Embryonic facial prominence (tissue), 1 donor: ENCODE measurements around the gene SLC8A1.

Experiments
- DNase-seq: peaks from one replicate; pipeline ENCODE4 v3.0.0-alpha.2; 2016; ENCODE audit errors: extremely low spot score

SLC8A1 gene

GRCh38 chr2:40230707-40231432 is 221.0 kb downstream of the SLC8A1 start:
- DNase-seq, result no peak

GRCh38 chr2:40230186-40230585 is 221.7 kb downstream of the SLC8A1 start:
- DNase-seq, result no peak

DNA sequence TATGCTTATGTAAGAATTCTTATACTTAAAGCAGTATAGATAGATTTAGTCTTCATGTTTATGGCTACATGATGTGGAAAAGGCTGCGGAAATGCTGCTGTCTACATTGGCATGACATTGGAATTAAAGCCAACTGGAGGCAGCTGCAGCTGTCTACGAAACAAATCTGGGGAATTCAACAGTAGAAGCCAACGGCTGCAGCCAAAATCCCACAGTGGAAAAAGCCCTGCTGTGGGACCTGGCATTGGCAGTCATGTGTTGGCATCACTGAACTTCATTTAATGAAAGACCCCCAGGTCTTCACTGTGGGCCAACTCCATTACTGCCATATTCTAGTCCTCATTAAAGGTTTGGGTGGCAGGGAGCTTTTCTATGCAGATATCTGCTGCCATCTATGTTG is 223.6 kb downstream of the SLC8A1 start:
- no peak for DNase-seq

DNA sequence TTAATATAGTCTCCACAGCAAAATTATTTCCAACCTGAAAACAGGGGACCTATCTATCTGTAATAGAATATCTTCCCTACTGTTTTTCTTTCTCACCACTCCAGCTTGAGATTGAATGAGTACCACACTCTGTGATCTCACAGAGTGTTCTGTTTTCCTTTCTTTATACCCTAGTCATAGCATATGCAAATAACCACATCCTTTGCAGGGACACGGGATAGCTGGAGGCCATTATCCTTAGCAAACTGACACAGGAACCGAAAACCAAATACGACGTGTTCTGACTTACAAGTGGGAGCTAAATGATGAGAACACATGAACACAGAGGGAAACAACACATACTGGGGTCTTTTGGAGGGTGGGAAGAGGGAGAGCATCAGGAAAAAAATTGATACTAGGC is 224.7 kb downstream of the SLC8A1 start:
- DNase-seq, result no peak

- DNase-seq, result no peak
Measured at GRCh38 chr2:40226637-40227036, 225.3 kb downstream of the SLC8A1 start.

- no peak for DNase-seq
Measured at GRCh38 chr2:40225670-40226210, 226.2 kb downstream of the SLC8A1 start.

GRCh38 chr2:40224318-40224717 is 227.6 kb downstream of the SLC8A1 start:
- DNase-seq, result no peak

DNA sequence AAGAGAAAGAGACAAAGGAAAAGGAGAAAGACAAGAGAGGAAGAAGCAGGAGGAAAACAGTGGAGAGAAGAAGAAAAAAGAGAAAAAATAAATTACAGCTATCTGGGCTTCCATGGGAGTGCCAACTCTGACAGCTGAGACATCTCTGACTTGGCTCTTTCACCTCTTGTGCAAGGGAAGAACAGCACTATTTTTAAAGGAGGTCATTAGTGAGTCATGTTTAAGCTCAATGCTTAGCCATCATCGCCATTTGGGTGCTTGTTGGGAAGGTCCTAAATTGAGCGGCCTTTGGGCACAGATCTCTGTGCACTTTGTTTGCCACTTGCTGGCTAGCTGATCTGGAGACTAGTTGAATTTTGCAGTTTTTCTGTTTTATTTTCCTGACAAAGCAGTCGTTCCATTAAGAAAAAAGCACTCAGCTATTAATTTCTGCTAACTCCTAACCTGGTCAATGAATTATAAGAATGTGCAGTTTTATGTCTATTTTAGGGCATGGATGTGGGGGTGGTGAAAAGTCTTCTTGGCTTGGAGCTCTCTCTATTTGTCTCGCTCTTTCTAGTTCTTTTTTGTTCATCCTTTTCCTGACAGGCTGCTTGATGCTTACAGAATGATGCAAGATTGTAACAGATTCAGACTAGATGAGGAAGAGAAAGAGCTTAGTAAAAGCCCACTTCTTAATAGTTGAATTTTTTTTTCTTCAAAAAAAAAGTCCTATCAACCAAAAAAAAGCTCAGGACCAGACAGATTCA is 231.5 kb downstream of the SLC8A1 start:
- no peak for DNase-seq

DNA sequence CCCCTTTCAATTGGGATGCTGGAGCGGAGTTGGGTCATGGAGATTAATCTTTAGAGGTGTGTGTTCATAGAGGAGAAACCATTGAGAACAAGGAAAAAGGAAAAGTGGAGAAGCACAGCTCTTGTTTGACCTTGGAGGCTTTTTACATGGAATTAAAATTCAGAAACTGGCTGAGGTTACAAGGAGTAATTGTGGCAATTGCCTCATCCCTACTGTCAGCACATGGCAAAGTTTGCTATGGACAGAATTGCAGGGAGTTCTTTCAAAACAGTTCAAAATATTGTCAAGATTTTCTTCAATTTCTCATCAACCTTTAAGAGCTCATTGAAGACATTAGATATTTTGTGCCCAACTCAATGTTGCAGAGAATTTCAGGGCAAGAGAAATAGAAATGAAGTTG is 232.7 kb downstream of the SLC8A1 start:
- DNase-seq, result no peak

GRCh38 chr2:40218679-40219078 is 233.2 kb downstream of the SLC8A1 start:
- no peak for DNase-seq

DNA sequence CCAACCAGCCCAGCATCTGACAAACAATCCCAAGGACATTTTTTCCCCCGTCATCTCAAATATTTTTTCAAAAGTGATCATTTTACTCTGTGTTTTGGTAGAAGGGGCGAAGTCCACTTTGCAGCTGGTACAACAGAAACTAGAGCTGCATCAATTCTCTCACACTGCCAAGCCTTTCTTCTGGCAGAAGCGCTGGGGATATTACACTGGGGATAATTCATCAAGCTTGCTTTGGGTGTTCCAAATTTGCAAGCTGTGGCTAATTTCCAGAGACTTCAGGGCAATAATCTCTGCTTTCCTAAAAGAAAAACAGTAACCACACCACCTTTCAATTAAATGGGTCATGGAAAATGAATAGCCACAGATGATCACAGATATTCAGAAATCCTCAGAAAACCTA is 238.3 kb downstream of the SLC8A1 start:
- no peak for DNase-seq

DNA sequence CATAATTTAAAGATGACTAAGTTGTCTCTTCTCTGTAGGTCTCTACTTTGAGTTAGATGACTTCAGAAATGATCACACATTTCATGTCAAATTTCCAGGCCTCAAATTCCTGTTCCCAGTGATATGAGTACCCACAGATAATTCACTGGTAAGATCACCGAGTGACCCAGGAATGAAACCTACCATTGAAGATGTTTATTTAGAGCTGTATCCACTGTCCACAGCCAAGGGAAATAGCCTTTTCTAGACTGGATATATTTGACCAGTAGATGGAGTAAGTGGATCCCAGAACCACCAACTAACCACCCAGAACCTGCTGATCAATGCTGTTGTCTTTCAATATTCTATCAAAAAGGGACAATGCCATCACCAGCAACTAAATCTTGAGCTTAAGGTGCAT is 238.8 kb downstream of the SLC8A1 start:
- no peak for DNase-seq

DNA sequence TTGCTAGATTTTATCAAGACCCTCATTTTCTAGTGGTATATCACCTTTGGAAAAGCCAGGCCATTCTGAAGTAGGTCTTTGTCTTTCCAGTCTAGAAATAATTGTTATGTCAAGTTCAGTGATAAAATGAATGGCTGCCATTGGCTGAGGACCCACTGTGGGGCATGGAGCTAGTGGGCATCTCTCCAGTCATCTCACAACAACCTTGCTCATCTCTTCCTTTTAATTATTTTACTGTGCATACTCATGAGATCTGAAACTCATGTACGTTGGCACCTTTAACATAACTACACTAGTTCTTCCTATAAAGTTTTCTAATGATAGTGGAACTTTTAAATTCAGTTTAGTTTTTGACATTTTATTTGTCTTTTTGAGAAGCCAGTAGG is 240.9 kb downstream of the SLC8A1 start:
- no peak for DNase-seq

GRCh38 chr2:40210344-40210967 is 241.4 kb downstream of the SLC8A1 start:
- no peak for DNase-seq

DNA sequence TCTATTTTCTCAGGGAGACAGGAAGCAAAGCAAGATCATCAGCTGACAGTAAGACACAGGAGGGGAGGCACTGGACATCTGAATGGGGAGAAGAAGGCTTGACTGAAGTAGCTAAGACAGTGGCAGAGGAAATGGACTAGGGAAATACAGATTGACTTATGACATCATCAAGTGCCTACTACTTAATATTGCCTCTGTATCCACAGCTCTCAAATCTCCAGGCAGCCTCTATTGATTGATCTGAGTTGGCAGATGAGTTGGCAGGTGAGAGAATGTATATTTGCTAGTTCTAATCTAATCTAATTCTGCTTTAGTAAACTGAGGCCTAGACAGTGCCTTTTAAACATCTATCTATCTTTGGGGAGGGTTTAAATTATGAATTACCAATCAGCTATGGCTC is 242.1 kb downstream of the SLC8A1 start:
- DNase-seq, result no peak

DNA sequence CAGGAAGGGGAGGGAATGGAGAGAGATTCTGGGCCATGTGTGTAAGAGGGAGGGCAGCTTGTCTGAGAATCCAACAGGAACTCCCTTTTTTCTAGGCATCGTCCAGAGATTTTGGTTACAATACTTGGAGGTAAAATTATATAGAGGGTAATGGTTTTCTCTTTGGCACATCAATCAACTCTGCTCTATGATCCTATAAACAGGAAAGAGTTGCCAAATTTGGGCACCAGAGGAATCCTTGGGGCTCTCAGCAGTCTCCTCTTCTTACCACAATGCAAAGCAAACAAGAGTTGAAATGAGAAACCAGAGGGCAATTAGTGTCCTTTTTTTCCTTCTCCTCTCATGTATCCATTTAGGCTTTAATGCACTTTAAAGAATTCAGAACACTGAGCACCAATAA is 243.4 kb downstream of the SLC8A1 start:
- no peak for DNase-seq

DNA sequence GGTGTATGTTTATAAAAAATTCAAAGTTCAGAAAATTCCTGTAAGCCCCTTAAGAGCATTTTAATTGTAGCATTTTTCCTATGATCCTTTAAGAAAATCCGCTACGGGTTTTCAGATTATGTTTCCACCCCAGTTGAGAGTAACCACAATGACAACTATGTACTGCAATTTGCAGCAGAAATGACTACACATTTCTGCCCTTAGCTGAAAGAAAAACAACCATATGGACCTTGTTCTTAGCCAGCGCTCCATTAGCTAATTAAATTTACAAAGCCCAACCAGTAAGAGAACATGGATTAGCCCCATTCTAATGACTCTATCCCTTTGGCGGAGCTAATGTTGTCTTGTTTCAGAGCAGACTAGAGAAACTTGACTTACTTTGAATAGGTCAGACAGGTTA is 247.6 kb downstream of the SLC8A1 start:
- DNase-seq, result no peak

DNA sequence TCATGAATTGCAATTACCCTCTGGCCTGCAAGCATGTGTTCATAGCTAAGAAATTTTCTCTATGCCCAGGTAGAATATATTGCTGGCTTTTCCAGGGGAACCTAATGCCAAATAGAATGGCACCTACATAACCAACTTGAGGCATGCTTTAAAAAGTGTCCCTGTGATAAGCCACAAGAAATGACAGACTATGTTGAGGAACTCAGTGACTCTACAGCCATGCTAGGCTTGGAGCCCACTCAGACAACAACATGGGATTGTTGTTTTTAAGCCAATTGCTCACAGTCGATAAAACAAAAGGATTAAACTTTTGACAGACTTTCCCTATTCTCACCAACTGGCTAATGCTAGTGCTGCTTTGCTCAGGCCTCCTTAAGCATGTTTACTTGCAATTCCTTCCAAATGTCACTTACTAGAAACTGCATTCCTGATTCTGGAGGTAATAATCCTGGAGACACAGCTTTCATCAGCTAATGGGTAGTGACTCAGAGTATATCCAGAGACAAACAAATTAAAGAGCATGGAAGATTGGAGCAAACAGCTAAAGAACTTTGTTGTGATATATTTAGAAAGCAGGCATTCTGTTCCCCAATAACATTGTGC is 249.0 kb downstream of the SLC8A1 start:
- DNase-seq, result no peak

DNA sequence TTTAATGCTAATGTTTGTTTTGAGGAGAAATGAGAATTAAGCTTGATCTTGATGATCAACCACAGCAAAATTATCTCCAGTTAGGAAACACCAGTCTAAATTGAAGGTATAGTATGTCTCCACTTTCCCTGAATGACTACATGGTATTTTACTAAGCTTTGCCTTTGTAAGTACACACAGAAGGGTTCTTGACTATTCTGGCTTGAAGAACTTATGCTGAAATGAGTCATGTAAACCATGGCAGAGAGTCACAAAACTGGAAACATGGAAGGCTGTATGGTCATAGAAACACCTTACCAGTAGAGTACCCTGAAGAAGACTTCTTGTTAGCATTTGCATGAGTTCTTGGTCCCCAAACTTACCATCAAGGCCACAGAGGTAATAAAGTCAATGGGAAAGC is 250.5 kb downstream of the SLC8A1 start:
- DNase-seq, result no peak

GRCh38 chr2:40200366-40200915 is 251.4 kb downstream of the SLC8A1 start:
- no peak for DNase-seq

GRCh38 chr2:40199771-40200170 is 252.1 kb downstream of the SLC8A1 start:
- DNase-seq, result peak; percentile 50

- DNase-seq, result no peak
Measured at GRCh38 chr2:40197121-40197520, 254.8 kb downstream of the SLC8A1 start.
